ACC112 (cell line): Measurements from ENCODE around the gene CLASP1.
A peak's percentile ranks its signal among the peaks of the same experiment; 100 is the strongest.

Experiments
- H2AFZ ChIP-seq: fragments of 200-600 bp; sonication (generic); one replicate; pipeline ENCODE4 v1.6.0; 2017; ENCODE audit warnings: antibody characterized with exemption, low read length; ENCODE audit not compliant: unreplicated experiment
- H3K27ac ChIP-seq: fragments of 200-600 bp; sonication (generic); 2 replicates; pipeline ENCODE4 v1.5.1; 2014; ENCODE audit warnings: low read depth, mild to moderate bottlenecking, antibody characterized with exemption, low read length, moderate library complexity
- H3K27me3 ChIP-seq: fragments of 200-600 bp; sonication (generic); 2 replicates; pipeline ENCODE4 v1.6.1; 2014; ENCODE audit warnings: mild to moderate bottlenecking, antibody characterized with exemption, low read length, moderate library complexity, mixed read lengths; ENCODE audit not compliant: insufficient read depth
- H3K36me3 ChIP-seq: fragments of 200-600 bp; sonication (generic); 2 replicates; pipeline ENCODE4 v1.6.1; 2016; ENCODE audit warnings: mild to moderate bottlenecking, antibody characterized with exemption, low read length, moderate library complexity, mixed read lengths; ENCODE audit not compliant: insufficient read depth
- H3K4me1 ChIP-seq: fragments of 200-600 bp; sonication (generic); one replicate; pipeline ENCODE4 v1.6.1; 2016; ENCODE audit warnings: low read length, mixed read lengths; ENCODE audit not compliant: insufficient read depth, unreplicated experiment, control insufficient read depth
- H3K4me3 ChIP-seq: fragments of 200-600 bp; sonication (generic); 2 replicates; pipeline ENCODE4 v1.5.1; 2014; ENCODE audit warnings: mild to moderate bottlenecking, low read depth, low read length
- H3K79me2 ChIP-seq: fragments of 200-600 bp; sonication (generic); one replicate; pipeline ENCODE4 v1.6.0; 2016; ENCODE audit warnings: low read length; ENCODE audit not compliant: control insufficient read depth, unreplicated experiment, insufficient read depth

The CLASP1 gene

DNA sequence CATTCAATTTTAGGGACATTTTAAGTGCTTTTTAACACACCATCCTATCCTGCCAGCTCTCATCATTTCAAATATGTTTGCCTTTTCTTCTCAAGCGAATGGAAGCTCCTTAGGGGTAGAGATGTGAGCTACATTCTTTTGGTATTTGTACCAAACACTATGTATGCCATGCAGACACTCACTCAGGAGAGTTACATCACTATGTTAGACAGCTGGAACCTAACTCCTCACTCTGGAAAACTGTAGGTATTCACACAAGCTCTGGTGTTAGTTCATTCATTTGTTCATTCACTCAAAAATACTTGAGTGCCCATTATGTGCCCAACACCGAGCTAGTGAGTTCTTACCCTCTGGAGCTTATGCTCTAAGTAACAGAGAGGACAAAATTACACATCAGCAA, 144.9 kb downstream of the CLASP1 start:
- no peaks in the 10 kb centered on the region for H3K27me3 ChIP-seq
- H2AFZ ChIP-seq, result no peak overlapping the region
- peak overlapping the region; percentile 33; the same call in 1 of the 2 replicates for H3K4me3 ChIP-seq
- H3K27ac ChIP-seq, result peak overlapping the region; percentile 98
- peaks cover 13% of the 10 kb centered on the region for H3K36me3 ChIP-seq
- peaks cover 25% of the 10 kb centered on the region for H3K79me2 ChIP-seq
- H3K4me1 ChIP-seq, result peaks cover 61% of the 10 kb centered on the region

GRCh38 chr2:121502781-121503180, 146.5 kb downstream of the CLASP1 start:
- Histone ChIP-seq H3K4me1 (peaks cover 61% of the 10 kb centered on the region), H3K79me2 (peaks cover 31% of the 10 kb centered on the region), H3K27ac (peak overlapping the region; percentile 98), H3K36me3 (peaks cover 17% of the 10 kb centered on the region), H2AFZ (peak overlapping the region; percentile 7), H3K4me3 (peak overlapping the region; percentile 50; the same call in 1 of the 2 replicates), H3K27me3 (no peaks in the 10 kb centered on the region)

DNA sequence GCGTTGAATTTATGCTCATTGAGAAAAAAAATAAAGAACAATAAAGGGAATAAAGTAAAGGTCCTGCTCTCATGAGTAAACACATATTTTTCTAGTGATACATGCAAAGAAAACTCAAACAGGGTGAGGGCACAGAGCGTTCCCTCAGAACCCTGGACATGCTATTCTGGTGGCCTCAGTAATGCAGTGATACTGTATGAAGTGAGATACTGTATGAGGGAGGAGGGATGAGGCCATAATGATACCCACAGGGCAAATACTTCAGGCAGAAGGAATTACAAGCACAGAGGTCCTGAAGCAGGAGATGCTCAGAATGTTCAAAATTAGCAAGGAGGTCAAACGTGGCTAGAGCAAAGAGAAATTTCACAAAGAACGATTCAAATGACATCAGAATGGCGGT, 147.0 kb downstream of the CLASP1 start:
- Histone ChIP-seq H3K4me1 (peaks cover 61% of the 10 kb centered on the region), H3K27ac (peak overlapping the region; percentile 98), H3K36me3 (peaks cover 17% of the 10 kb centered on the region)

GRCh38 chr2:121501554-121501953, 147.7 kb downstream of the CLASP1 start:
- no peak overlapping the region for H2AFZ ChIP-seq
- peak overlapping the region; percentile 98 for H3K27ac ChIP-seq
- no peaks in the 10 kb centered on the region for H3K27me3 ChIP-seq
- H3K4me1 ChIP-seq, result peaks cover 59% of the 10 kb centered on the region
- H3K4me3 ChIP-seq, result peak overlapping the region; percentile 50; the same call in 1 of the 2 replicates
- H3K36me3 ChIP-seq, result peaks cover 17% of the 10 kb centered on the region
- peaks cover 24% of the 10 kb centered on the region for H3K79me2 ChIP-seq

More for the DNA sequence above, 147.0 kb downstream of the CLASP1 start:
- Histone ChIP-seq H2AFZ (peak overlapping the region; percentile 7), H3K79me2 (peaks cover 28% of the 10 kb centered on the region), H3K4me3 (peak overlapping the region; percentile 50; the same call in 1 of the 2 replicates), H3K27me3 (no peaks in the 10 kb centered on the region)

DNA sequence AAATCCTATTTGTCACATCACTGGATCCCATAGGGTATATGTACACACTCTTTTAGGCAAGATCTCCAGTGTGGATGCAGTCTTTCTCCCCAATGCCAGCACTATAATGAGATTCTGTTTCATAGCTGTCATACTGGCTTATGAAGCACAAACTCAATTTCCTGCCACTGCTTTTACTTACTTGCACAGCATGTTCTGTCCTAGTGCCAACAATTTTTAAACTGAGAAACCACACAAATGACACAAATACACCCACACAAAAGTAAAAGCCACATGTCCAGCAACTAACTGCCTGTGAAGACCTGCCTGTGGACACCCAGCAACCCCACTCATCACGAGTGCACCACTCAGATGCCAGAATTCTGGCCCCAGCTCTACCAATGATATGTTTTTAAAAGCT, 148.2 kb downstream of the CLASP1 start:
- H3K4me1 ChIP-seq, result peaks cover 53% of the 10 kb centered on the region
- H3K36me3 ChIP-seq, result peaks cover 17% of the 10 kb centered on the region
- H3K27ac ChIP-seq, result peak overlapping the region; percentile 98

GRCh38 chr2:121498731-121499130, 150.5 kb downstream of the CLASP1 start:
- Histone ChIP-seq H3K27ac (no peak overlapping the region), H3K4me1 (peaks cover 33% of the 10 kb centered on the region), H2AFZ (no peak overlapping the region), H3K27me3 (no peaks in the 10 kb centered on the region), H3K79me2 (peaks cover 13% of the 10 kb centered on the region), H3K4me3 (no peak overlapping the region), H3K36me3 (peaks cover 17% of the 10 kb centered on the region)

More for the DNA sequence above, 148.2 kb downstream of the CLASP1 start:
- Histone ChIP-seq H2AFZ (no peak overlapping the region), H3K27me3 (no peaks in the 10 kb centered on the region), H3K4me3 (peak overlapping the region; percentile 7; the same call in 1 of the 2 replicates), H3K79me2 (peaks cover 19% of the 10 kb centered on the region)

DNA sequence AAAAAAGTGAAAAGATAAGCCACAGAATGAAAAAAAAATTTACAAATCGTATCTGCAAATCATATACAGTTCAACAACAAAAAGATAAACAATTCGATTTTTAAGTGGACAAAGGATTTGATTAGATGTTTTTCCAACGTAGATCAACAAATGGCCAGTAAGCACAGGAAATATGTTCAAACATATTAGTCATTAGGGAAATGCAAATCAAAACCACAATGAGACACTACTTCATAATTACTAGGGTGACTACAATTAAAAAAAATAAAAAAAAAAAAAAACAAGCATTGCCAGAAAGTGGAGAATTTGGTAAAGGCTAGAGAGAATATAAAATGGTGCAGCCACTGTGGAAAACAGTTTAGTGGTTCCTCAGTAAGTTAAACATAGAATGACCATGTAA, 156.9 kb downstream of the CLASP1 start:
- Histone ChIP-seq H3K4me1 (peaks cover 27% of the 10 kb centered on the region), H3K36me3 (no peaks in the 10 kb centered on the region), H3K4me3 (no peak overlapping the region), H3K79me2 (peaks cover 41% of the 10 kb centered on the region), H3K27me3 (no peaks in the 10 kb centered on the region), H3K27ac (no peak overlapping the region), H2AFZ (no peak overlapping the region)

GRCh38 chr2:121491518-121491917, 157.7 kb downstream of the CLASP1 start:
- Histone ChIP-seq H3K4me3 (no peak overlapping the region), H3K36me3 (no peaks in the 10 kb centered on the region), H3K4me1 (peaks cover 29% of the 10 kb centered on the region), H3K27me3 (no peaks in the 10 kb centered on the region), H3K79me2 (peaks cover 43% of the 10 kb centered on the region), H2AFZ (no peak overlapping the region), H3K27ac (no peak overlapping the region)

DNA sequence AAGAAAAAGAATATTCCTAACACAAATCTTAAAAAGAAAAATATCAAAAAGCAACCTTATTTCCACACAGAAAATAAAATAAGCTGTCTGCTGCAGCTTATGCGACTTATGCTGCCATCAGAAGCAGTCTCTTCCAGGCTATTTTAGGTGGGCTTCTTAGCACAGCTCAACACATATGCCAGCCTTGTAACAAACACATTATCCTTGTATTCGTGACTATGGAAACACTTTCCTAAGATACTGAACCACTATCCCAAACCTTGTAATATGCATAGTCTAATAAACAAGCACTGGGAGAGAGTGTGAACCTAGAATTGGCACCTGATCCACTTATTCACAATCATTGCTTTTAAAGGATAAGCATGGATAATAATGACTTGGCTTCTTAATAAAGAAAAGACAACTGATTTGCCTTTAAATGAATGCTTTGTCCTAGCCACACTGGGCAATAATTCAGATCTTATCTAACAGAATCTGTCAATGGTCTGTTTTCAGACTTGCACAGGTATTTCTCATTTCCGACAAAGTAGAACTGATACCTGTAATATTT, 158.6 kb downstream of the CLASP1 start:
- Histone ChIP-seq H3K79me2 (peaks cover 46% of the 10 kb centered on the region), H3K36me3 (no peaks in the 10 kb centered on the region), H3K4me3 (no peak overlapping the region), H3K4me1 (peaks cover 38% of the 10 kb centered on the region), H3K27ac (peak overlapping the region; percentile 47; the same call in 1 of the 2 replicates), H2AFZ (no peak overlapping the region), H3K27me3 (no peaks in the 10 kb centered on the region)

DNA sequence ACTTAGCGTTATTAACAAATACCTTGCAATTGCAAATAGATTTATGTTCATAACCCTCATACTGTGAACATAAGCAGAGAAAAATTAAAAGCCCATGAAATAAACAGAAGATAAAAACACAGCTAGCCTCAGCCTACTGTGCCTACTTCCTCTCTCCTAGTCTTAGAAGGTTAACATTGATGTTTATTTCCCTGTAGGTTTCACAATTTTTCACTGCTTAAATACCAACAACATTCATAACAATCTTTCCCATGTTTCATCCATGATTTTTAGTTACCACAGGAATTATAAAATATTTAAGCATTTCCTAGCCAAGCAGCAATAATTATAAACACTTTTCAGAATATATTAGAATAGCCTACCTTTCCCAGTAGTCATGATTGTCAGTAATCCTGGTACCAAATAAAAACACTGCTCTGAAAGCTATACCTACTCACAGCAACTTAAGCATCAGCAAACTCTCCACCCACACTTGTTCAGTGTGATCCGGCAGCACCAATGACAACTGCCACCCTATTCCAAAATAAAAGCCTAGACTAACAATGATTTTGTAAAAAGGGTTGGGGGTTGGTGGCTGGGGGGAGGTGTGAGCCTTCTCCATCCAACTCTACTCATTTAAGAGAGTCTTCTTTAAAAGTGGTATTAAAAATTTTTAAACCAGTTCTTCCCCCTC, 159.2 kb downstream of the CLASP1 start:
- no peak overlapping the region for H2AFZ ChIP-seq
- H3K79me2 ChIP-seq, result peaks cover 49% of the 10 kb centered on the region
- H3K36me3 ChIP-seq, result no peaks in the 10 kb centered on the region
- H3K27ac ChIP-seq, result peak overlapping the region; percentile 47
- peaks cover 44% of the 10 kb centered on the region for H3K4me1 ChIP-seq
- H3K4me3 ChIP-seq, result 0 out of 2 replicates have a peak overlapping the region, but pooled peaks have one; percentile 14
- H3K27me3 ChIP-seq, result no peaks in the 10 kb centered on the region

DNA sequence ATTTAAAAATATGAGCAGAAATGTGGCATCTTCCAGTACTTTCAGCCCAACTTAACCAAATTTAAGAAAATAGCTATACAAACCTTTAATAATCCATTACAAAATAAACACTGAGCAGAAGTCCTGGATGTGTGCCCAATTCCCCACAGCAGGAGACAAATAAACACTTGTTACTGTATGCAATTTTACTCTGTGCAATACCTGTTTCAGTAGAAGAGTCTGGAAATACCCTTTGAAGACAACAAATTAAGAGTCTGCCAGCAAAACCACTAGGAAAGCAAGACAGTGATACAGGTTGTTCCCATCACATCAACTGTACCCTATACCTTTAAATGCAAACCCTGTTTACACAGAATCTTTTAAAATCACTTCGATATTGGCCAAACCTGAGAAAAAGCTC, 160.0 kb downstream of the CLASP1 start:
- Histone ChIP-seq H3K27ac (peak overlapping the region; percentile 47; the same call in 1 of the 2 replicates), H3K4me3 (peak overlapping the region; percentile 14; the same call in 1 of the 2 replicates), H2AFZ (no peak overlapping the region), H3K27me3 (no peaks in the 10 kb centered on the region), H3K4me1 (peaks cover 51% of the 10 kb centered on the region), H3K79me2 (peaks cover 56% of the 10 kb centered on the region), H3K36me3 (no peaks in the 10 kb centered on the region)
